Heart right ventricle (tissue), 16 donors: Measurements from ENCODE around the gene SESN3. TPM values are rescaled to one million over a fixed set of nuclear protein-coding genes. Genes with fewer than 3 reads are reported as not detected.

Experiments used
- ATAC-seq, 8 donors: fragments of 200-7000 bp; cut with Tn5 transposase; one replicate each; pipeline ENCODE4 v1.9.1; 2020; ENCODE audit warnings: mild to moderate bottlenecking in 8 of 8, moderate library complexity in 8 of 8, moderate number of reproducible peaks in 1 of 8
- DNase-seq, 2 donors: peaks; one replicate each; pipeline ENCODE4 v3.0.0-alpha.2; 2020
- H3K27ac ChIP-seq, 10 donors: fragments of 200-600 bp; sonication (generic) in 2 of 10; one replicate each; pipeline versions ENCODE4 v1.5.0 to v1.8.0; 2020 to 2022; ENCODE audit warnings: mild to moderate bottlenecking in 3 of 10
- H3K27me3 ChIP-seq, 7 donors: fragments of 200-600 bp; one replicate each; pipeline ENCODE4 v1.8.0; 2021 to 2022; ENCODE audit warnings: mild to moderate bottlenecking in 2 of 7
- H3K36me3 ChIP-seq, 9 donors: fragments of 200-600 bp; sonication (generic) in 1 of 9; one replicate each; pipeline versions ENCODE4 v1.5.0 to v1.8.0; 2020 to 2022; ENCODE audit warnings: mild to moderate bottlenecking in 2 of 9
- H3K4me1 ChIP-seq, 9 donors: fragments of 200-600 bp; sonication (generic) in 1 of 9; one replicate each; pipeline versions ENCODE4 v1.5.0 to v1.8.0; 2020 to 2022; ENCODE audit warnings: mild to moderate bottlenecking in 4 of 9
- H3K4me3 ChIP-seq, 10 donors: fragments of 200-600 bp; sonication (generic) in 2 of 10; one replicate each; pipeline versions ENCODE4 v1.5.0 to v1.8.0; 2020 to 2022; ENCODE audit warnings: mild to moderate bottlenecking in 7 of 10, moderate library complexity in 2 of 10
- H3K9me3 ChIP-seq, 11 donors: fragments of 200-600 bp in 10 of 11; sonication (generic) in 2 of 11; one replicate each; pipeline versions ENCODE4 v1.5.0 to v1.8.0; 2013 to 2022; ENCODE audit warnings: mild to moderate bottlenecking in 2 of 11, control low read depth in 1 of 11, moderate library complexity in 1 of 11
- WGBS, 2 donors: extraction: QIAGEN DNeasy Blood & Tissue Kit; methylation state at CpG; one replicate each; pipeline ENCODE4 v1.1.7; 2013; ENCODE audit warnings: inconsistent platforms in 1 of 2; 5-methylcytosine and 5-hydroxymethylcytosine counted together
- intact Hi-C, 10 donors: fragments of 100-400 bp; cut with DNase I; formaldehyde crosslinking; loops; one replicate each; pipeline versions ENCODE4 v1.11.1 to v1.14.2; 2022
- polyA plus RNA-seq, 2 donors: library from polyadenylated mRNA; stranded (reverse); fragments of 200-250 nt; gene quantifications; one replicate each; pipeline ENCODE4 v1.2.3, GENCODE V29; 2013
- total RNA-seq, 10 donors: library from RNA; stranded (reverse); fragmentation: NEBNext Ultra II Directional in 3 of 10; extraction: Animal tissue kit (Norgen Biotek cat#: 25700) in 3 of 10; gene quantifications; one replicate each; pipeline versions ENCODE4 v1.2.1 to v1.2.4, GENCODE V29; 2021 to 2023
- TF ChIP-seq, protein P1 (sequence below), 9 donors: fragments of 200-600 bp; sonication (generic) in 2 of 9; IDR thresholded peaks; one replicate each; pipeline versions ENCODE4 v1.5.0 to v1.8.0; 2021 to 2022; ENCODE audit warnings: antibody characterized with exemption in 9 of 9, mild to moderate bottlenecking in 5 of 9, moderate library complexity in 1 of 9
- donor health status: Arrhythmogenic right ventricular cardiomyopathy.
- donor health status: ischemic (EF 13 %, LVEDD 7.1; RV severe dilation, severe dysfunction).
- donor health status: healthy with polysubstance abuse.
- donor health status: DM: no; HTN: yes; CAD: no.
- donor health status: DM: no; HTN: no; CAD: no.
- donor health status: ischemic (EF 25% LVEDD 6.9; RV normal size, moderate dysfunction).
- donor health status: ischemic (EF 25% LVEDD 5.7; RV mildly dilated, moderate dysfunction).
- donor health status: healthy.
- donor health status: DM: yes; HTN: yes; CAD: no.
- donor health status: Ischemic cardiomyopathy.
- donor health status: ischemic (EF 35%, LVEDD 5.7; RV mildly dilated, moderate dysfunction).
- donor health status: nonischemic (EF 11% LVEDD 7.7; RV severe dilation, severe dysfunction).
- donor health status: DM: yes; HTN: yes; CAD: no.
- donor health status: PGD.
- donor health status: ischemic (EF 29% LVEDD 5.4; RV normal size, mild dysfunction).
- donor health status: nonischemic (EF 23%, LVEDD 6.1; RV moderate dilation, normal function).

Gene SESN3
- total and polyA plus RNA-seq, 12 donors: 0.65 to 15.4 (median 9.0) TPM

DNA sequence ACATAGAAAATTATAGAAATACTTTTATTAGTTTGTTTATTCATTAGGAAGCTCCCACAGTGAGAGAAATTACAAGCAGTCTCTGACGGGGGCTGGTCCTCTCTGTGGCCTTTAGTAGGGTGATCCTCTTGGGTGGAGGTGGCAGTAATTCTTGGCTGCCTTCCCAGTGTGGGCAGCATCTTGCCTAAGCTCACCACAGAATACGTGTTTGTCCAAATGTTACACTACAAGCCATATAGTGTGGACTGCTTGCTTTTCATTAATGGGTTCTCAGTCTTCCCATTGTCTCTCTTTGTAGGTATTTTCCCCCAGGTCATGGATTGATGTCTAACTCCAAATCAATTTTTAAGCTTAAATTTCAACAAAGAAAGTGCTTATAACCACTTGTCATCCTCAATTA lies 98.0 kb downstream of the SESN3 start:
- Histone ChIP-seq H3K4me3 (no peak overlapping the region), H3K27ac (no peak overlapping the region), H3K9me3 (no peaks in the 10 kb centered on the region), H3K36me3 (peaks cover 0 to 30% (median 0%) of the 10 kb centered on the region in 9 donors), H3K4me1 (peaks cover 0 to 7% (median 4%) of the 10 kb centered on the region in 9 donors), H3K27me3 (no peaks in the 10 kb centered on the region)
- ATAC-seq (no peak), DNase-seq (no peak)
- TF ChIP-seq, protein P1, sequence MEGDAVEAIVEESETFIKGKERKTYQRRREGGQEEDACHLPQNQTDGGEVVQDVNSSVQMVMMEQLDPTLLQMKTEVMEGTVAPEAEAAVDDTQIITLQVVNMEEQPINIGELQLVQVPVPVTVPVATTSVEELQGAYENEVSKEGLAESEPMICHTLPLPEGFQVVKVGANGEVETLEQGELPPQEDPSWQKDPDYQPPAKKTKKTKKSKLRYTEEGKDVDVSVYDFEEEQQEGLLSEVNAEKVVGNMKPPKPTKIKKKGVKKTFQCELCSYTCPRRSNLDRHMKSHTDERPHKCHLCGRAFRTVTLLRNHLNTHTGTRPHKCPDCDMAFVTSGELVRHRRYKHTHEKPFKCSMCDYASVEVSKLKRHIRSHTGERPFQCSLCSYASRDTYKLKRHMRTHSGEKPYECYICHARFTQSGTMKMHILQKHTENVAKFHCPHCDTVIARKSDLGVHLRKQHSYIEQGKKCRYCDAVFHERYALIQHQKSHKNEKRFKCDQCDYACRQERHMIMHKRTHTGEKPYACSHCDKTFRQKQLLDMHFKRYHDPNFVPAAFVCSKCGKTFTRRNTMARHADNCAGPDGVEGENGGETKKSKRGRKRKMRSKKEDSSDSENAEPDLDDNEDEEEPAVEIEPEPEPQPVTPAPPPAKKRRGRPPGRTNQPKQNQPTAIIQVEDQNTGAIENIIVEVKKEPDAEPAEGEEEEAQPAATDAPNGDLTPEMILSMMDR (IDR thresholded peaks at IDR 0.05): no peak
- WGBS, 2 donors: 71 to 72% methylated on average over 2 of the region's 2 CpGs
- intact Hi-C loops: loop anchor here in 1 of 10 donors (10.0 kb wide), 1 partner anchor 508 kb away; no protein-coding TSS in a partner anchor

DNA sequence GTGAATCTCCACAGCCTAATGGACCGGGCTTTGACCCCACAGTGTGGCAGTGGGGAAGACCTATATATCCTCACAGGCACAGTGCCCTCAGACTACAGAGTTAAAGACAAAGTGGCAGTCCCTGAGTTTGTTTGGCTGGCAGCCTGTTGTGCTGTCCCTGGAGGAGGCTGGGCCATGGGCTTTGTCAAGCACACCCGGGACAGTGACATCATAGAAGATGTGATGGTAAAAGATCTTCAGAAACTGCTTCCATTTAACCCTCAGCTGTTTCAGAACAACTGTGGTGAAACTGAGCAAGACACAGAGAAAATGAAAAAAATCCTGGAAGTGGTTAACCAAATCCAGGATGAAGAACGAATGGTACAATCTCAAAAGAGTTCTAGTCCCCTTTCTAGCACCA lies 102.4 kb downstream of the SESN3 start:
- Histone ChIP-seq H3K4me3 (no peak overlapping the region), H3K27ac (no peak overlapping the region), H3K36me3 (peaks cover 0 to 32% (median 0%) of the 10 kb centered on the region in 9 donors), H3K9me3 (no peaks in the 10 kb centered on the region), H3K4me1 (peaks cover 0 to 3% (median 0%) of the 10 kb centered on the region in 9 donors), H3K27me3 (no peaks in the 10 kb centered on the region)
- no peak for DNase-seq
- TF ChIP-seq, protein P1 (IDR thresholded peaks at IDR 0.05): no peak
- 85 to 87% methylated on average over 3 of the region's 3 CpGs for WGBS, 2 donors
- intact Hi-C loops: no loop called here
- ATAC-seq: no peak

DNA sequence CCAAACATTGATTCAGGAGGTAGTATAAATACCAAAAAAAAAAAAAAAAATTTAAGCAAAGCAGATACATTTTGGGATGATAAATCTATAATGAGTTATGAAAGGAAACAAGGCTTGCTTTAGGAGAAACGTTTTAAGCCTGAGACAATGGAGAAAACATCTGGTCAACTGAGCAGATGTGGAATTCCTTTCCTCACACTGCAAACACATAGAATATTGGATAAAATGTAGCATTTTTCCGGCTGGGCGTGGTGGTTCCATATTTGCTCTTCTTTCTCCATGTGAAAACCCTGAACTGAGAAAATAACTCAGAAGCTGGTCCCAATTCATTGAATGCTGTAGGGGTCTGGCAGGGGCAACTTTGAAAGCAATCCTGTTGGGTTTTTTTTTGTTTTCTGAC lies 107.4 kb downstream of the SESN3 start:
- DNase-seq (no peak), ATAC-seq (no peak)
- Histone ChIP-seq H3K4me3 (no peak overlapping the region), H3K4me1 (peaks cover 0 to 23% (median 0%) of the 10 kb centered on the region in 9 donors), H3K9me3 (peaks cover 0 to 5% (median 0%) of the 10 kb centered on the region in 11 donors), H3K27ac (no peak overlapping the region), H3K36me3 (peaks cover 0 to 8% (median 0%) of the 10 kb centered on the region in 9 donors), H3K27me3 (no peaks in the 10 kb centered on the region)
- TF ChIP-seq, protein P1 (IDR thresholded peaks at IDR 0.05): no peak
- intact Hi-C loops: no loop called here
- whole genome bisulfite sequencing, 2 donors: 57 to 64% methylated on average over 3 of the region's 3 CpGs

DNA sequence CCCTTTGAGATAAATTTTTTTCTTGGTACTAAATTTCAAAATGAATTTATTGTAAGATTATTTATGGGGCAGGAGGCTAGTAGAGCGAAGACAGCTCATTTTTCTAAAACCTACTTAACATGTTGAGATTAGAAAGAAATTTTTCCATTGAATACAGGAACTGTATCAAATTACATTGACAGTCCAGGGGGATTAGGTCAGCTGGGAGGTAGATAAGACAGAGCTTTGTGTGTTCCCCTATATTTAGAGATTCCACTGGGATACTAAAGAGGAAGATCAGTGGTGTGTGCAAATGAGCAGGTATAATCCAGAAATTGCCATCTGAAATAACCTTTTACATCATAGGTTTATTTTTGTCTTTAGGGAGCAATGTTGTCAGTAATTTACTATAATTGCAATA lies 109.3 kb downstream of the SESN3 start:
- H3K4me3 ChIP-seq: no peak overlapping the region
- H3K4me1 ChIP-seq: peaks cover 0 to 23% (median 0%) of the 10 kb centered on the region in 9 donors
- DNase-seq (no peak), ATAC-seq (no peak)
- peaks cover 0 to 11% (median 0%) of the 10 kb centered on the region in 11 donors for H3K9me3 ChIP-seq
- intact Hi-C loops: no loop called here
- TF ChIP-seq, protein P1 (IDR thresholded peaks at IDR 0.05): no peak
- H3K36me3 ChIP-seq: no peaks in the 10 kb centered on the region
- H3K27me3 ChIP-seq: no peaks in the 10 kb centered on the region
- WGBS, 2 donors: 77 to 89% methylated on average over 1 of the region's 1 CpG
- H3K27ac ChIP-seq: no peak overlapping the region
